ENCODE data around the gene TRAPPC3.
A peak's percentile ranks its signal among the peaks of the same experiment; 100 is the strongest.

TRAPPC3 gene

GRCh38 chr1:36126005-36126716 is 23.1 kb downstream of the TRAPPC3 start (continued):
- TF ChIP-seq, protein P1, sequence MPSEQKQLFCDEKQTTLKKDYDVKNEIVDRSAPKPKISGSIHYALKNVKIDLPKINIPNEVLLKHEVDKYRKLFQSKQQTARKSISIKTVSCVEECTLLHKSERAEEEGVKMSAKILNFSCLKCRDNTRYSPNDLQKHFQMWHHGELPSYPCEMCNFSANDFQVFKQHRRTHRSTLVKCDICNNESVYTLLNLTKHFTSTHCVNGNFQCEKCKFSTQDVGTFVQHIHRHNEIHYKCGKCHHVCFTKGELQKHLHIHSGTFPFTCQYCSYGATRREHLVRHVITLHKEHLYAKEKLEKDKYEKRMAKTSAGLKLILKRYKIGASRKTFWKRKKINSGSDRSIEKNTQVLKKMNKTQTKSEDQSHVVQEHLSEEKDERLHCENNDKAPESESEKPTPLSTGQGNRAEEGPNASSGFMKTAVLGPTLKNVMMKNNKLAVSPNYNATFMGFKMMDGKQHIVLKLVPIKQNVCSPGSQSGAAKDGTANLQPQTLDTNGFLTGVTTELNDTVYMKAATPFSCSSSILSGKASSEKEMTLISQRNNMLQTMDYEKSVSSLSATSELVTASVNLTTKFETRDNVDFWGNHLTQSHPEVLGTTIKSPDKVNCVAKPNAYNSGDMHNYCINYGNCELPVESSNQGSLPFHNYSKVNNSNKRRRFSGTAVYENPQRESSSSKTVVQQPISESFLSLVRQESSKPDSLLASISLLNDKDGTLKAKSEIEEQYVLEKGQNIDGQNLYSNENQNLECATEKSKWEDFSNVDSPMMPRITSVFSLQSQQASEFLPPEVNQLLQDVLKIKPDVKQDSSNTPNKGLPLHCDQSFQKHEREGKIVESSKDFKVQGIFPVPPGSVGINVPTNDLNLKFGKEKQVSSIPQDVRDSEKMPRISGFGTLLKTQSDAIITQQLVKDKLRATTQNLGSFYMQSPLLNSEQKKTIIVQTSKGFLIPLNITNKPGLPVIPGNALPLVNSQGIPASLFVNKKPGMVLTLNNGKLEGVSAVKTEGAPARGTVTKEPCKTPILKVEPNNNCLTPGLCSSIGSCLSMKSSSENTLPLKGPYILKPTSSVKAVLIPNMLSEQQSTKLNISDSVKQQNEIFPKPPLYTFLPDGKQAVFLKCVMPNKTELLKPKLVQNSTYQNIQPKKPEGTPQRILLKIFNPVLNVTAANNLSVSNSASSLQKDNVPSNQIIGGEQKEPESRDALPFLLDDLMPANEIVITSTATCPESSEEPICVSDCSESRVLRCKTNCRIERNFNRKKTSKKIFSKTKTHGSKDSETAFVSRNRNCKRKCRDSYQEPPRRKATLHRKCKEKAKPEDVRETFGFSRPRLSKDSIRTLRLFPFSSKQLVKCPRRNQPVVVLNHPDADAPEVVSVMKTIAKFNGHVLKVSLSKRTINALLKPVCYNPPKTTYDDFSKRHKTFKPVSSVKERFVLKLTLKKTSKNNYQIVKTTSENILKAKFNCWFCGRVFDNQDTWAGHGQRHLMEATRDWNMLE (tag by site-specific recombination; conservative IDR thresholded peaks at IDR 0.05; ENCODE audit: low read depth): no peak
- TF ChIP-seq, protein P2, sequence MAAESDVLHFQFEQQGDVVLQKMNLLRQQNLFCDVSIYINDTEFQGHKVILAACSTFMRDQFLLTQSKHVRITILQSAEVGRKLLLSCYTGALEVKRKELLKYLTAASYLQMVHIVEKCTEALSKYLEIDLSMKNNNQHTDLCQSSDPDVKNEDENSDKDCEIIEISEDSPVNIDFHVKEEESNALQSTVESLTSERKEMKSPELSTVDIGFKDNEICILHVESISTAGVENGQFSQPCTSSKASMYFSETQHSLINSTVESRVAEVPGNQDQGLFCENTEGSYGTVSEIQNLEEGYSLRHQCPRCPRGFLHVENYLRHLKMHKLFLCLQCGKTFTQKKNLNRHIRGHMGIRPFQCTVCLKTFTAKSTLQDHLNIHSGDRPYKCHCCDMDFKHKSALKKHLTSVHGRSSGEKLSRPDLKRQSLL (tag by site-specific recombination; IDR thresholded peaks at IDR 0.05): no peak
- TF ChIP-seq ZNF530 (tag by site-specific recombination; IDR thresholded peaks at IDR 0.05; ENCODE audit: low read depth): no peak
- TF ChIP-seq ZSCAN5A (tag by site-specific recombination; IDR thresholded peaks at IDR 0.05): no peak
- TF ChIP-seq FEZF1 (tag by site-specific recombination; IDR thresholded peaks at IDR 0.05): no peak
- no peak for TF ChIP-seq ZNF24 (tag by site-specific recombination; IDR thresholded peaks at IDR 0.05)
- TF ChIP-seq ZNF433 (tag by site-specific recombination; IDR thresholded peaks at IDR 0.05; ENCODE audit: low read depth): no peak
- TF ChIP-seq ZXDB (tag by site-specific recombination; IDR thresholded peaks at IDR 0.05): no peak
- no peak for TF ChIP-seq SP7 (tag by site-specific recombination; IDR thresholded peaks at IDR 0.05)
- peak; percentile 85 for TF ChIP-seq ZBTB10 (tag by site-specific recombination; IDR thresholded peaks at IDR 0.05)
- no peak for TF ChIP-seq ZNF169 (tag by site-specific recombination; IDR thresholded peaks at IDR 0.05)

DNA sequence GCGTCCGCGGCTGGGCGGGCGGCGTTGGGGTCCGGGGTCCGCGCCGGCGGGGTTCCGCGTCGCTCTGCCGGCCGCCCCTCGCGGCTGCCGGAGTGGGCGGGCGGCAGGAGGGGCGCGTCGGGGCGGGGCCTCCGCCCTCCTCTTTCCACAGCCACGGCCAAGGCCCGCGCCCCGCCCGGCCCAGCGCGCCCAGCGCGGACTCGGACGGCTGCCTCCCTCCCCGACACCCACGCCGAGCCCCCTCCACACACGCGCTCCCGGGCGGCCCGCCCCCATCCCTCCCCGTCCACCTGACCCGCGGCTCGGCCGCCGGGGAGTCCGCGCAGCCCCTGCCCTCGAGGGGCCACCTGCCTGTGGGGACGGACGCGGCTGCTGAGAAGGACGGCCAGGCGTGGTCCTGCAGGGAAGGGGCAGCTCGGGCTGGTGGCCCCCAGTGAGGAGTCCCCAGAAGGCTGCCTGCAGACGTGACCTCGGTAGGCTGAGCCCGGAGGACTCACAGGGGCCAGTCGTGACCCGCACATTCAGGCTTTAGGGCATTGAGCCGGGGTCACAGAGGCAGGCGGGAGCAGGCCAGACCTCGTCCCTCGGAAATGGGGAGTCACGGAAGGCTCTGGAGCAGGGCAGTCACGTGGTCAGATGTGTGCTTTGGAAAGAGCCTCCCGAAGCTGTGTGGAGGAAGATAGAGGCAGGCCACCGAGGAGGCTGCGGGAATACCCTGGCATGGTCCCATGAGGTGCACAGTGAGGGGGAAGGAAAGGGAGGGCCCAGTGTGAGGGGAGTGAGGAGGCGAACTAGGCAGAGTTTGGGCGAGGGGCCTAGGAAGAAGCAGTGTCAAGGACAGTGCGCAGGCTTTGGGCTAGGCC is 23.9 kb downstream of the TRAPPC3 start, which contains the start of gene COL8A2:
Gene COL8A2, minus strand, starts transcription at position 94 of the 863 bp plus-strand sequence. CDS start 24,980 bp downstream, outside the sequence.
- Histone ChIP-seq H3K4me3 (ENCODE audit: low read depth, low read length) (no peak within 1 kb of the TSS), H3K36me3 (ENCODE audit: control insufficient read depth in 2 of 2, insufficient read depth in 1 of 2, low read length in 2 of 2) (no peaks in the 10 kb centered on the region), H3K27ac (ENCODE audit: extremely low read depth, low read depth, low read length) (no peak within 1 kb of the TSS), H3K9me3 (ENCODE audit: control insufficient read depth, insufficient read depth, low read depth, low read length) (no peaks in the 10 kb centered on the region), H3K4me1 (ENCODE audit: control insufficient read depth, insufficient read depth, low read length) (no peaks in the 10 kb centered on the region)
- ChIA-PET POLR2A (no interaction called here), CTCF (no interaction called here)
- TF ChIP-seq KLF7 (tag by site-specific recombination; IDR thresholded peaks at IDR 0.05; ENCODE audit: borderline replicate concordance) (no peak), ZNF16 (tag by site-specific recombination; IDR thresholded peaks at IDR 0.05; ENCODE audit: low read depth) (peak; percentile 65; the same call in 1 of the 2 replicates), ZNF600 (tag by site-specific recombination; IDR thresholded peaks at IDR 0.05) (0 out of 2 replicates have a peak, but pooled peaks have one; percentile 6)
